Measurements from ENCODE around the gene RAD21L1. TPM values are rescaled to one million over a fixed set of nuclear protein-coding genes. Genes with fewer than 3 reads are reported as not detected.

The RAD21L1 gene
- total RNA-seq, 1 donor from 2014 or later: not detected

DNA sequence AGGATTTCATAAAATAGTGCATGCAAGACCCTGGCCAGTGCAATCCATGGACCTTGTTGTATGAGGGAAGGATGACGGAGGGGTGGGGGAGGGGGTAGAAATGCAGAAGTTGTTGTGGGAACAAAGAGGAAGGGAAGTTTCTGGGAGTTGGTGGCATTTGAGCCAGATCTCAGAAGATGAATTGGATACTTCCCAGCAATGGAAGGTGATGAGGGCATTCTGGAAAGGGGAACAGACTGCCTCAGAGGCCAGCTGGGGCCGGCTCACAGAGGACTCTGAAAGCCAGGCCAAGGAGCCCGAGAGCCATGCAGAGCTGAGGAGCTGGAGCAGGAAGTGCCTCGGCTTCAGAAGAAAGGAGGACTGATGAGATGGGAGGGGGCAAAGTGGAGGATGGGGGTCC lies 43.7 kb upstream of the RAD21L1 start:
- H3K9me3 ChIP-seq: no peaks in the 10 kb centered on the region
- no peak overlapping the region for H3K4me3 ChIP-seq
- H3K27me3 ChIP-seq: no peaks in the 10 kb centered on the region
- H3K4me1 ChIP-seq: no peaks in the 10 kb centered on the region
- H3K36me3 ChIP-seq: no peaks in the 10 kb centered on the region
- intact Hi-C loops (cut with DNase I): no loop called here
- ATAC-seq (peak; percentile 7), DNase-seq (no peak)
- TF ChIP-seq, protein P1, sequence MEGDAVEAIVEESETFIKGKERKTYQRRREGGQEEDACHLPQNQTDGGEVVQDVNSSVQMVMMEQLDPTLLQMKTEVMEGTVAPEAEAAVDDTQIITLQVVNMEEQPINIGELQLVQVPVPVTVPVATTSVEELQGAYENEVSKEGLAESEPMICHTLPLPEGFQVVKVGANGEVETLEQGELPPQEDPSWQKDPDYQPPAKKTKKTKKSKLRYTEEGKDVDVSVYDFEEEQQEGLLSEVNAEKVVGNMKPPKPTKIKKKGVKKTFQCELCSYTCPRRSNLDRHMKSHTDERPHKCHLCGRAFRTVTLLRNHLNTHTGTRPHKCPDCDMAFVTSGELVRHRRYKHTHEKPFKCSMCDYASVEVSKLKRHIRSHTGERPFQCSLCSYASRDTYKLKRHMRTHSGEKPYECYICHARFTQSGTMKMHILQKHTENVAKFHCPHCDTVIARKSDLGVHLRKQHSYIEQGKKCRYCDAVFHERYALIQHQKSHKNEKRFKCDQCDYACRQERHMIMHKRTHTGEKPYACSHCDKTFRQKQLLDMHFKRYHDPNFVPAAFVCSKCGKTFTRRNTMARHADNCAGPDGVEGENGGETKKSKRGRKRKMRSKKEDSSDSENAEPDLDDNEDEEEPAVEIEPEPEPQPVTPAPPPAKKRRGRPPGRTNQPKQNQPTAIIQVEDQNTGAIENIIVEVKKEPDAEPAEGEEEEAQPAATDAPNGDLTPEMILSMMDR (IDR thresholded peaks at IDR 0.05): no peak
- H3K27ac ChIP-seq: no peak overlapping the region

GRCh38 chr20:1183153-1183552 lies 42.7 kb upstream of the RAD21L1 start:
- no peak for DNase-seq
- Histone ChIP-seq H3K9me3 (no peaks in the 10 kb centered on the region), H3K4me1 (no peaks in the 10 kb centered on the region), H3K27me3 (no peaks in the 10 kb centered on the region), H3K36me3 (no peaks in the 10 kb centered on the region), H3K4me3 (no peak overlapping the region), H3K27ac (no peak overlapping the region)
- TF ChIP-seq, protein P1 (IDR thresholded peaks at IDR 0.05): no peak
- ATAC-seq: no peak
- intact Hi-C loops (cut with DNase I): no loop called here

- Histone ChIP-seq H3K4me3 (peak overlapping the region; percentile 53), H3K36me3 (no peaks in the 10 kb centered on the region), H3K27ac (no peak overlapping the region), H3K27me3 (no peaks in the 10 kb centered on the region), H3K4me1 (no peaks in the 10 kb centered on the region), H3K9me3 (no peaks in the 10 kb centered on the region)
- intact Hi-C loops (cut with DNase I): no loop called here
- no peak for DNase-seq
- TF ChIP-seq, protein P1 (IDR thresholded peaks at IDR 0.05): no peak
- no peak for ATAC-seq
Observed at GRCh38 chr20:1184260-1184637, 41.6 kb upstream of the RAD21L1 start.

DNA sequence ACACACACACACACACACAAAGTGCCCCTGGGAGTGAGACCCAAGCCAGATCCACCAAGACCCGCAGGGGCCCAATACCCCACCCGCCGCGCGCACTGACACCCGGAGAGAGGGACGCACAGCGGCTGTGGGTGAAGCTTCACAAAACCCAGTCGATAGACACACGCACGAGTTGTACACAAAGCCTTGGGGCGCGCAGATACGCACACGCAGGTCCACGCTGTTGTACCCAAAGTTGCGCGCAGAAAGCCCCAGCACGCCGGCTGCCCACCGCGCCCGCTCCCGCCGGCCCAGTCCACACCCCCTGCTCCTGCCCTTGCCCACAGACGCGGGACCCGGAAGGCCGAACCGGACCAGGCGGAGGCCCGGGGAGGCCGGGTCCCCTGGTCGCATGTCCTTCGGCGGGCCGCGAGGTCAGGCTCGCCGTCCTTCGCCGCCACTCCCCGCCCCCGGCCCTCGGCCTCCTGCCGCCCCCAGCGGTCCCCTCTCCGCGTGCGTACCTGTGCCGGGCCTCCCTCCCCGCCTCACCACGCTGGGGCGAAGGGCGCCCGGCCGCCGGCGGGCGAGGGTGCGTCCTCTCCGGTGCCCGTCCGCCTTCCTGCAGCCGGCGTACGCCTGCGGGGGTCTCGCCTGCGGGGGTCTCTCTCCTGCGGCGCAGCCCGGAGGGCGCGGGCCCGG lies 41.1 kb upstream of the RAD21L1 start, which contains the start of gene TMEM74B:
TSS of gene TMEM74B (minus strand) at position 344 of the 678 bp plus-strand sequence. CDS start 1,180 bp downstream, outside the sequence.
- TF ChIP-seq, protein P1 (IDR thresholded peaks at IDR 0.05): no peak
- Histone ChIP-seq H3K27ac (no peak within 1 kb of the TSS), H3K27me3 (no peaks in the 10 kb centered on the region), H3K9me3 (no peaks in the 10 kb centered on the region), H3K36me3 (no peaks in the 10 kb centered on the region), H3K4me3 (peak within 1 kb of the TSS; percentile 53), H3K4me1 (no peaks in the 10 kb centered on the region)
- intact Hi-C loops (cut with DNase I): no loop called here
- no peak for DNase-seq
- ATAC-seq: peak; percentile 14

- H3K9me3 ChIP-seq: no peaks in the 10 kb centered on the region
- H3K4me3 ChIP-seq: peak overlapping the region; percentile 53
- DNase-seq (no peak), ATAC-seq (peak; percentile 23)
- intact Hi-C loops (cut with DNase I): no loop called here
- no peak overlapping the region for H3K27ac ChIP-seq
- no peaks in the 10 kb centered on the region for H3K4me1 ChIP-seq
- no peaks in the 10 kb centered on the region for H3K27me3 ChIP-seq
- TF ChIP-seq, protein P1 (IDR thresholded peaks at IDR 0.05): no peak
- H3K36me3 ChIP-seq: no peaks in the 10 kb centered on the region
Observed at GRCh38 chr20:1185316-1185741, 40.5 kb upstream of the RAD21L1 start.
